Type B pancreatic cell (in vitro differentiated cells): ENCODE data around the gene FAM131A. TPM values are rescaled to one million over a fixed set of nuclear protein-coding genes. Genes with fewer than 3 reads are reported as not detected.

Experiments used
- DNase-seq: peaks from one replicate; pipeline ENCODE4 v3.0.0; 2021; ENCODE audit warnings: mixed read lengths; ENCODE audit not compliant: unreplicated experiment; ENCODE audit errors: extremely low spot score
- H3K27ac Mint-ChIP-seq: 2 replicates; pipeline ENCODE4 v1.8.0; 2021; ENCODE audit warnings: mild to moderate bottlenecking, mixed read lengths
- H3K27me3 Mint-ChIP-seq: 2 replicates; pipeline ENCODE4 v1.8.0; 2021; ENCODE audit warnings: mixed read lengths
- H3K36me3 Mint-ChIP-seq: 2 replicates; pipeline ENCODE4 v1.8.0; 2021; ENCODE audit warnings: mixed read lengths
- H3K4me1 Mint-ChIP-seq: one replicate; pipeline ENCODE4 v1.8.0; 2021; ENCODE audit warnings: mixed read lengths; ENCODE audit not compliant: unreplicated experiment
- H3K4me3 Mint-ChIP-seq: 2 replicates; pipeline ENCODE4 v1.8.0; 2021; ENCODE audit warnings: mild to moderate bottlenecking, mixed read lengths
- H3K9me3 Mint-ChIP-seq: 2 replicates; pipeline ENCODE4 v1.8.0; 2021; ENCODE audit warnings: mixed read lengths
- CTCF ChIP-seq: fragments of 200-600 bp; sonication (generic); conservative IDR thresholded peaks from 2 replicates; pipeline ENCODE4 v1.5.0; 2021; ENCODE audit warnings: antibody characterized with exemption, mild to moderate bottlenecking
- total RNA-seq: library from RNA; stranded (reverse); gene quantifications from 2 replicates; pipeline ENCODE4 v1.2.1, GENCODE V29; 2021; ENCODE audit warnings: low replicate concordance

FAM131A gene
- total RNA-seq, 1 donor from 2014 or later = 18.3 TPM

GRCh38 chr3:184347321-184348056 lies 10.1 kb downstream of the FAM131A start:
- H3K27ac Mint-ChIP-seq = peak overlapping the region; percentile 39
- peaks cover 11% of the 10 kb centered on the region for H3K36me3 Mint-ChIP-seq
- no peaks in the 10 kb centered on the region for H3K9me3 Mint-ChIP-seq
- TF ChIP-seq CTCF = no peak
- peaks cover 60% of the 10 kb centered on the region for H3K4me1 Mint-ChIP-seq
- no peaks in the 10 kb centered on the region for H3K27me3 Mint-ChIP-seq
- peak overlapping the region; percentile 47 for H3K4me3 Mint-ChIP-seq
- DNase-seq = no peak

GRCh38 chr3:184348057-184348382 lies 10.6 kb downstream of the FAM131A start:
- peaks cover 58% of the 10 kb centered on the region for H3K4me1 Mint-ChIP-seq
- H3K4me3 Mint-ChIP-seq = no peak overlapping the region
- peaks cover 9% of the 10 kb centered on the region for H3K36me3 Mint-ChIP-seq
- H3K27me3 Mint-ChIP-seq = no peaks in the 10 kb centered on the region
- no peak for DNase-seq
- H3K27ac Mint-ChIP-seq = peak overlapping the region; percentile 5
- TF ChIP-seq CTCF = no peak
- H3K9me3 Mint-ChIP-seq = no peaks in the 10 kb centered on the region

GRCh38 chr3:184349563-184350470 lies 12.4 kb downstream of the FAM131A start:
- Mint-ChIP-seq H3K36me3 (peaks cover 9% of the 10 kb centered on the region), H3K9me3 (no peaks in the 10 kb centered on the region), H3K4me1 (peaks cover 53% of the 10 kb centered on the region), H3K27me3 (no peaks in the 10 kb centered on the region), H3K4me3 (no peak overlapping the region), H3K27ac (no peak overlapping the region)
- DNase-seq = no peak
- TF ChIP-seq CTCF = no peak

- Mint-ChIP-seq H3K4me1 (peaks cover 48% of the 10 kb centered on the region), H3K9me3 (no peaks in the 10 kb centered on the region), H3K36me3 (peaks cover 12% of the 10 kb centered on the region), H3K4me3 (no peak overlapping the region), H3K27ac (no peak overlapping the region), H3K27me3 (no peaks in the 10 kb centered on the region)
- no peak for DNase-seq
- TF ChIP-seq CTCF = no peak
Observed at GRCh38 chr3:184350618-184351017, 13.2 kb downstream of the FAM131A start.

GRCh38 chr3:184351511-184352148 lies 14.2 kb downstream of the FAM131A start:
- Mint-ChIP-seq H3K36me3 (peaks cover 10% of the 10 kb centered on the region), H3K9me3 (no peaks in the 10 kb centered on the region), H3K27ac (peak overlapping the region; percentile 73), H3K4me3 (peak overlapping the region; percentile 59), H3K27me3 (no peaks in the 10 kb centered on the region), H3K4me1 (peaks cover 45% of the 10 kb centered on the region)
- TF ChIP-seq CTCF = no peak
- DNase-seq = no peak
